GM03348 (cell line): ENCODE measurements around the gene MXRA7.
"Not testable (repeated sequence)": the region's sequence is repeated elsewhere in the genome, so short reads cannot be mapped to it uniquely, and the experiment has no call there.

ENCODE experiments used
- DNase-seq: peaks from one replicate; pipeline ENCODE4 v3.0.0; 2012; ENCODE audit warnings: low spot score

The MXRA7 gene

GRCh38 chr17:76735586-76736348 is 25.0 kb upstream of the MXRA7 start:
- DNase-seq = no peak

- no peak for DNase-seq
Observed at GRCh38 chr17:76735006-76735405, 24.2 kb upstream of the MXRA7 start.

GRCh38 chr17:76734080-76734840 is 23.5 kb upstream of the MXRA7 start:
- no peak for DNase-seq

- no peak for DNase-seq
Observed at GRCh38 chr17:76733618-76733957, 22.8 kb upstream of the MXRA7 start.

GRCh38 chr17:76732734-76733617 is 22.2 kb upstream of the MXRA7 start:
- DNase-seq = peak; percentile 22

GRCh38 chr17:76731800-76732733 is 21.3 kb upstream of the MXRA7 start:
- DNase-seq = not testable (repeated sequence)

- DNase-seq = no peak
Observed at GRCh38 chr17:76727745-76728456, 17.1 kb upstream of the MXRA7 start.

- peak; percentile 80 for DNase-seq
Observed at GRCh38 chr17:76726776-76727718, 16.3 kb upstream of the MXRA7 start, which contains the start of gene METTL23. Gene METTL23, plus strand, starts transcription at chr17:76726839. Its CDS starts 2,872 bp downstream, at chr17:76729711.

GRCh38 chr17:76726231-76726775 is 15.5 kb upstream of the MXRA7 start, which contains the start of gene JMJD6:
Gene JMJD6, minus strand, starts transcription at chr17:76726606. Its CDS starts 131 bp downstream, at chr17:76726475.
- DNase-seq = peak; percentile 95

GRCh38 chr17:76725580-76726230 is 14.9 kb upstream of the MXRA7 start:
- DNase-seq = peak; percentile 59

GRCh38 chr17:76723812-76724211 is 13.0 kb upstream of the MXRA7 start:
- no peak for DNase-seq

- DNase-seq = not testable (repeated sequence)
Observed at GRCh38 chr17:76722977-76723376, 12.2 kb upstream of the MXRA7 start.

- no peak for DNase-seq
Observed at GRCh38 chr17:76722279-76722678, 11.5 kb upstream of the MXRA7 start.

GRCh38 chr17:76721463-76721862 is 10.7 kb upstream of the MXRA7 start:
- DNase-seq = no peak

- no peak for DNase-seq
Observed at GRCh38 chr17:76720941-76721340, 10.2 kb upstream of the MXRA7 start.

- DNase-seq = no peak
Observed at GRCh38 chr17:76720211-76720610, 9.4 kb upstream of the MXRA7 start.

GRCh38 chr17:76718516-76718915 is 7.8 kb upstream of the MXRA7 start:
- DNase-seq = no peak

- peak; percentile 85 for DNase-seq
Observed at GRCh38 chr17:76716839-76717215, 6.1 kb upstream of the MXRA7 start.
